Lung (tissue), 12 donors: ENCODE data around the gene FBXL13. TPM values are rescaled to one million over a fixed set of nuclear protein-coding genes. Genes with fewer than 3 reads are reported as not detected.
"Not testable (repeated sequence)": the region's sequence is repeated elsewhere in the genome, so short reads cannot be mapped to it uniquely, and the experiment has no call there.

Source experiments
- ATAC-seq: fragments of 200-7000 bp; cut with Tn5 transposase; one replicate; pipeline ENCODE4 v1.9.1; 2020; ENCODE audit warnings: moderate number of reproducible peaks; ENCODE audit not compliant: insufficient read depth, low FRiP score
- DNase-seq, 3 donors: peaks; one replicate each; pipeline ENCODE4 v3.0.0-alpha.2; 2013 to 2017
- H3K27ac ChIP-seq, 2 donors: one replicate each; pipeline ENCODE4 v1.5.1; 2013; ENCODE audit warnings: mild to moderate bottlenecking in 2 of 2, moderate library complexity in 2 of 2, control low read depth in 1 of 2, inconsistent platforms in 1 of 2, low read depth in 1 of 2, low read length in 1 of 2
- H3K27me3 ChIP-seq, 3 donors: one replicate each; pipeline ENCODE4 v1.5.1; 2013; ENCODE audit warnings: low read length in 2 of 3; ENCODE audit not compliant: control insufficient read depth in 3 of 3, insufficient read depth in 3 of 3
- H3K36me3 ChIP-seq, 4 donors: one replicate each; pipeline ENCODE4 v1.5.1; 2013; ENCODE audit warnings: low read length in 4 of 4, mild to moderate bottlenecking in 1 of 4, moderate library complexity in 1 of 4; ENCODE audit not compliant: control insufficient read depth in 4 of 4, insufficient read depth in 4 of 4
- H3K4me1 ChIP-seq, 5 donors: one replicate each; pipeline ENCODE4 v1.5.1; 2013; ENCODE audit warnings: low read length in 5 of 5, mild to moderate bottlenecking in 2 of 5, moderate library complexity in 1 of 5; ENCODE audit not compliant: control insufficient read depth in 5 of 5, insufficient read depth in 5 of 5
- H3K4me3 ChIP-seq: one replicate; pipeline ENCODE4 v1.5.1; 2013; ENCODE audit warnings: mild to moderate bottlenecking, control low read depth, moderate library complexity
- H3K9ac ChIP-seq, 2 donors: one replicate each; pipeline ENCODE4 v1.5.1; 2013; ENCODE audit warnings: low read length in 2 of 2, control low read depth in 1 of 2; ENCODE audit not compliant: insufficient read depth in 1 of 2
- H3K9me3 ChIP-seq, 4 donors: one replicate each; pipeline ENCODE4 v1.5.1; 2013; ENCODE audit warnings: low read length in 3 of 4, mild to moderate bottlenecking in 1 of 4, moderate library complexity in 1 of 4; ENCODE audit not compliant: control insufficient read depth in 4 of 4, insufficient read depth in 3 of 4
- CTCF ChIP-seq: IDR thresholded peaks from 2 replicates; pipeline ENCODE4 v1.5.1; 2012; ENCODE audit warnings: mild to moderate bottlenecking; ENCODE audit errors: control extremely low read depth, extremely low read depth
- WGBS, 2 donors: extraction: QIAGEN DNeasy Blood & Tissue Kit; methylation state at CpG; one replicate each; pipeline ENCODE4 v1.1.7; 2013; 5-methylcytosine and 5-hydroxymethylcytosine counted together
- polyA plus RNA-seq, 2 donors: library from polyadenylated mRNA; stranded (reverse); fragments of 200-250 nt; gene quantifications; one replicate each; pipeline ENCODE4 v1.2.1, GENCODE V29; 2013
- total RNA-seq, 2 donors: library from RNA; depleted of rRNA in 1 of 2; stranded (reverse); fragments of >200 nt in 1 of 2; gene quantifications; one replicate each; pipeline ENCODE4 v1.2.1, GENCODE V29; 2014 to 2021
- donor health status: control.
- donor health status: control.
- donor health status: Bipolar disorder and iron deficiency.
- donor health status: healthy.
- donor health status: DM: yes; HTN: yes; CAD: no.

FBXL13 gene
- total and polyA plus RNA-seq, 4 donors, result 0.61 to 12.3 (median 3.7) TPM

DNA sequence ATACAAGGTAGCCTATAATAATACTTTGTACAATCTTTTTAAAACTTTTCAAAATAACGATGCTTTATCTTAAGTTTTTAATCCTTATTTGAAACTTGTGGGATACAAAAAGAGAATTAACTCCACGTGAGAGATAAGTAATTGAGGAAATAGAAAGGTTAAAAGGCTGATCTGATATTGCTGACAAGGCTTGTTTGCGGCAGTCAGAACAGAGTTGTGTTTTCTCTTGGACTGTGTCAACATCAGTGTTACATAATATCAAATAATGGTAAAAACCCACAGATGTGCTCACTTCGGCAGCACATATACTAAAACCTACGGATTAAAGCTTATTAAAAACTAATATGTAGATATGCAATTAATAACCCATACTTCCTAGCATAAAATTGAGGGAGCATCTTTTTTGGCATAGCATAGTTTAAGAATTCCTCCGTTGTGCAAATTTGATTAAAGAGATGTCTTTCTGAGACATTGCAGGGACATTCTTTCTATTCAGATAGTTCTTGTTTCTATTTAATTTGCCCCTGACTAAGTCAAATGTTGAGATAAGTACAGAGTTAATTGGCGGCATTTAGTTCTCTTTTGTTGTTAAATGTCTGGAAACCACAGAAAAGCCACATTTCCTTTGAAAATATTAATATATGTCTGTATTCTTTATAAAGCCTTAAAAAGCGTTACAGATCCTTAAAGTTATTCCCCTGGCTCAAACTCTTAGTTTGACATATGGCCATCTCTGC is 262.5 kb downstream of the FBXL13 start:
- peaks cover 0 to 5% (median 3%) of the 10 kb centered on the region in 4 donors for H3K36me3 ChIP-seq
- no peaks in the 10 kb centered on the region for H3K9me3 ChIP-seq
- H3K9ac ChIP-seq, result no peak overlapping the region
- ATAC-seq (no peak), DNase-seq (peak in 2 of 3 donors; percentile 42 to 68)
- 26 to 45% methylated on average over 8 of the region's 8 CpGs for WGBS, 2 donors
- H3K4me3 ChIP-seq, result no peak overlapping the region
- no peaks in the 10 kb centered on the region for H3K27me3 ChIP-seq
- TF ChIP-seq CTCF, result no peak
- H3K27ac ChIP-seq, result no peak overlapping the region
- peaks cover 0 to 31% (median 11%) of the 10 kb centered on the region in 5 donors for H3K4me1 ChIP-seq

- no peak for TF ChIP-seq CTCF
- DNase-seq, result peak in 1 of 3 donors; percentile 12
- H3K9ac ChIP-seq, result no peak overlapping the region
- no peaks in the 10 kb centered on the region for H3K27me3 ChIP-seq
- no peak overlapping the region for H3K27ac ChIP-seq
- no peak overlapping the region for H3K4me3 ChIP-seq
- peaks cover 0 to 5% (median 3%) of the 10 kb centered on the region in 4 donors for H3K36me3 ChIP-seq
- H3K4me1 ChIP-seq, result peaks cover 0 to 31% (median 11%) of the 10 kb centered on the region in 5 donors
- H3K9me3 ChIP-seq, result no peaks in the 10 kb centered on the region
- ATAC-seq, result no peak
Measured at GRCh38 chr7:102810916-102811315, 263.7 kb downstream of the FBXL13 start.

- TF ChIP-seq CTCF, result no peak
- no peak for DNase-seq
- peaks cover 0 to 7% (median 4%) of the 10 kb centered on the region in 5 donors for H3K4me1 ChIP-seq
- no peak overlapping the region for H3K9ac ChIP-seq
- no peak for ATAC-seq
- 92 to 95% methylated on average over 7 of the region's 7 CpGs for WGBS, 2 donors
- H3K27me3 ChIP-seq, result no peaks in the 10 kb centered on the region
- no peak overlapping the region for H3K4me3 ChIP-seq
- no peak overlapping the region for H3K27ac ChIP-seq
- H3K36me3 ChIP-seq, result peaks cover 0 to 4% (median 3%) of the 10 kb centered on the region in 4 donors
- H3K9me3 ChIP-seq, result no peaks in the 10 kb centered on the region
Measured at GRCh38 chr7:102806613-102807012, 268.0 kb downstream of the FBXL13 start.

DNA sequence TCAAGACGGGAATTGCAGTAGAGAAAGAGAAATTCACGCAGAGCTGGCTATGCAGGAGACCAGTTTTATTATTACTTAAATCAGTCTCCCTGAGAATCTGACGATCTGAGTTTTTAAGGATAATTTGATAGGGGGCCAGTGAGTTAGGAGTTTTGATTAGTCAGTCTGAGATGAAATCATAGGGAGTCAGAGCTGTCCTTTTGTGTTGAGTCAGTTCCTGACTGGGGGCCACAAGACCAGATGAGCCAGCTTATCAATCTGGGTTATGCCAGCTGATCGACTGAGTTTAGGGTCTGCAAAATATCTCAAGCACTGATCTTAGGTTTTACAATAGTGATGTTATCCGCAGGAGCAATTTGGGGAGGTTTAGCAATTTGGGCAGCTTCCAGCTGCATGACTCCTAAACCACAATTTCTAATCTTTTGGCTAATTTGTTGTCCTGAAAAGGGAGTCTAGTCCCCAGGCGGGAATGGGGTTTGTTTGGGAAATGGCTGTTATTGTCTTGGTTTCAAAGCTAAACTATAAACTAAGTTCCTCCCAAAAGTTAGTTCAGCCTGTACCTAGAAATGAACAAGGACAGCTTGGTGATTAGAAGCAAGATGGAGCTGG is 278.5 kb downstream of the FBXL13 start:
- H3K9me3 ChIP-seq, H3K4me3 ChIP-seq, H3K4me1 ChIP-seq, ATAC-seq, H3K27ac ChIP-seq, H3K9ac ChIP-seq, H3K27me3 ChIP-seq, H3K36me3 ChIP-seq, DNase-seq: not testable (repeated sequence)
- WGBS, 2 donors, result 97 to 98% methylated on average over 4 to 5 of the region's 6 CpGs

DNA sequence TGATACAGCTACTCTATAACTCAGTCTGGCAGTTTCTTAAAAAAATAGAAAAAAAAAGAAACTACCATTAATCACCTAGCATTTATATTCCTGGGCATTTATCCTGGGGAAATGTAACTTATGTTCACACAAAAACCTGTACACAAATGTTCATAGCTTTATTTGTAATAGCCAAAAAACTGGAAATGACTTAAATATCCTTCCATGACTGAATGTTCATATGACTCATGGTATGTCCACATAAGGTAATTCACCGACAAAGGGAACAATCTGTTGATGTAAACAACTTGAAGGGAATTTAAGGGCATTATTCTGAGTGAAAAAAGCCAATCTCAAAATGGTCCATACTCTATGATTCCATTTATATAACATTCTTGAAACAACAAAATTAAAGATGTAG is 280.0 kb downstream of the FBXL13 start:
- H3K27me3 ChIP-seq, H3K27ac ChIP-seq, H3K4me3 ChIP-seq, H3K4me1 ChIP-seq, ATAC-seq, H3K9me3 ChIP-seq, H3K36me3 ChIP-seq, H3K9ac ChIP-seq, DNase-seq: not testable (repeated sequence)
- WGBS, 2 donors, result 86% methylated on average over 1 of the region's 1 CpG

- not testable (repeated sequence) for DNase-seq, H3K36me3 ChIP-seq
Measured at GRCh38 chr7:102791831-102792230, 282.8 kb downstream of the FBXL13 start.

More at GRCh38 chr7:102791831-102792230, 282.8 kb downstream of the FBXL13 start:
- H3K27me3 ChIP-seq, H3K27ac ChIP-seq, H3K9ac ChIP-seq, ATAC-seq, H3K4me3 ChIP-seq, H3K9me3 ChIP-seq, H3K4me1 ChIP-seq: not testable (repeated sequence)
